HepG2 (cell line): ENCODE measurements around the gene PTPRCAP.

Source experiments
- CHD2 ChIP-seq: IDR thresholded peaks from 2 replicates; pipeline ENCODE4 v1.6.1; 2011; ENCODE audit warnings: low read depth, low read length, improper control_type of control experiment
- CTCF ChIP-seq: sonication (generic); formaldehyde crosslinking; IDR thresholded peaks from 2 replicates; pipeline ENCODE4 v1.5.0; 2020; ENCODE audit warnings: mild to moderate bottlenecking, missing genetic modification reagents, moderate library complexity
- GATAD2A ChIP-seq: IDR thresholded peaks from 2 replicates; pipeline ENCODE4 v1.6.1; 2016
- IKZF1 ChIP-seq: fragments of 450-650 bp; IDR thresholded peaks from 2 replicates; pipeline ENCODE4 v1.7.1; 2016
- MED1 ChIP-seq: sonication (generic); formaldehyde crosslinking; IDR thresholded peaks from 2 replicates; pipeline ENCODE4 v1.4.0; 2020; ENCODE audit warnings: missing genetic modification reagents
- PHF20 ChIP-seq: sonication (generic); formaldehyde crosslinking; IDR thresholded peaks from 2 replicates; pipeline ENCODE4 v1.5.0; 2020; ENCODE audit warnings: mild to moderate bottlenecking, missing genetic modification reagents
- POLR2A ChIP-seq, 2 experiments: IDR thresholded peaks; 2 replicates each; pipeline ENCODE4 v1.6.1; 2011; ENCODE audit warnings: low read depth in 2 of 2, low read length in 2 of 2, mild to moderate bottlenecking in 1 of 2, moderate library complexity in 1 of 2; ENCODE audit not compliant: insufficient read depth in 1 of 2
- ZFP36 ChIP-seq: fragments of 150-350 bp; IDR thresholded peaks from 2 replicates; pipeline ENCODE4 v1.6.1; 2018; ENCODE audit warnings: borderline replicate concordance, low read length, low read depth; ENCODE audit not compliant: partially characterized antibody
- ZNF10 ChIP-seq: sonication (generic); formaldehyde crosslinking; IDR thresholded peaks from 2 replicates; pipeline ENCODE4 v1.4.0; 2020; ENCODE audit warnings: mild to moderate bottlenecking, low read depth, missing genetic modification reagents, borderline replicate concordance
- ZNF878 ChIP-seq: sonication (generic); formaldehyde crosslinking; IDR thresholded peaks from 2 replicates; pipeline ENCODE4 v1.8.1; 2023; ENCODE audit warnings: mild to moderate bottlenecking, missing genetic modification reagents, moderate library complexity
- ZZZ3 ChIP-seq: sonication (generic); formaldehyde crosslinking; IDR thresholded peaks from 2 replicates; pipeline ENCODE4 v1.4.0; 2020; ENCODE audit warnings: missing genetic modification reagents, mild to moderate bottlenecking, borderline replicate concordance
- TF ChIP-seq, protein P1 (sequence below): sonication (generic); formaldehyde crosslinking; IDR thresholded peaks from 2 replicates; pipeline ENCODE4 v1.4.0; 2020; ENCODE audit warnings: missing genetic modification reagents
- TF ChIP-seq, protein P2 (sequence below): sonication (generic); formaldehyde crosslinking; IDR thresholded peaks from 2 replicates; pipeline ENCODE4 v1.4.0; 2020; ENCODE audit warnings: missing genetic modification reagents

DNA sequence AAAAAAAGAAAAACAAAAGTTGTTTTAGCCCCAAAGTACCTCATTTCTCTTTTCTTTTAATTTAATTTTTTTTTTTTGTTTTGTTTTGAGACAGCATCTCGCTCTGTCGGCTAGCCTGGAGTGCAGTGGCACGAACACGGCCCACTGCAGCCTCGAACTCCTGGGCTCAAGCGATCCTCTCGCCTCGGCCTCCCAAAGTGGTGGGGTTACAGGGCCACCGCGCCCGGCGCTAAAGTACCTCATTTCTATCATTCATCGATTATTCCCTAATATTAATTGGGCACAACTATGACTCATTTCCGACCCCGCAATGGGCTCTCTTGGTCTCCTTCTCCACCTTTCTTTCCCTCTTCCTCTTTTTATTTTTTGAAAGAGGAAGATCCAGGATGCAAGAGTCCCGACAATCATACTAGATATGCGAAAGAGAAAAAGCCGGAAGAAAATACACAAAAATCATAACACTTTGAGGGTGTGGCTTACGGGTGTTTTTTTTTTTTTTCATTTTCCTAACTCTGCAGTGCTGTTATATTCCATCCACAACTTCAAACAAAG is 44.9 kb upstream of the PTPRCAP start:
- no peak for TF ChIP-seq CTCF (CRISPR knock-in tag)
- no peak for TF ChIP-seq ZZZ3
- TF ChIP-seq PHF20 (CRISPR knock-in tag): no peak
- no peak for TF ChIP-seq ZNF878 (CRISPR knock-in tag)
- TF ChIP-seq, protein P1, sequence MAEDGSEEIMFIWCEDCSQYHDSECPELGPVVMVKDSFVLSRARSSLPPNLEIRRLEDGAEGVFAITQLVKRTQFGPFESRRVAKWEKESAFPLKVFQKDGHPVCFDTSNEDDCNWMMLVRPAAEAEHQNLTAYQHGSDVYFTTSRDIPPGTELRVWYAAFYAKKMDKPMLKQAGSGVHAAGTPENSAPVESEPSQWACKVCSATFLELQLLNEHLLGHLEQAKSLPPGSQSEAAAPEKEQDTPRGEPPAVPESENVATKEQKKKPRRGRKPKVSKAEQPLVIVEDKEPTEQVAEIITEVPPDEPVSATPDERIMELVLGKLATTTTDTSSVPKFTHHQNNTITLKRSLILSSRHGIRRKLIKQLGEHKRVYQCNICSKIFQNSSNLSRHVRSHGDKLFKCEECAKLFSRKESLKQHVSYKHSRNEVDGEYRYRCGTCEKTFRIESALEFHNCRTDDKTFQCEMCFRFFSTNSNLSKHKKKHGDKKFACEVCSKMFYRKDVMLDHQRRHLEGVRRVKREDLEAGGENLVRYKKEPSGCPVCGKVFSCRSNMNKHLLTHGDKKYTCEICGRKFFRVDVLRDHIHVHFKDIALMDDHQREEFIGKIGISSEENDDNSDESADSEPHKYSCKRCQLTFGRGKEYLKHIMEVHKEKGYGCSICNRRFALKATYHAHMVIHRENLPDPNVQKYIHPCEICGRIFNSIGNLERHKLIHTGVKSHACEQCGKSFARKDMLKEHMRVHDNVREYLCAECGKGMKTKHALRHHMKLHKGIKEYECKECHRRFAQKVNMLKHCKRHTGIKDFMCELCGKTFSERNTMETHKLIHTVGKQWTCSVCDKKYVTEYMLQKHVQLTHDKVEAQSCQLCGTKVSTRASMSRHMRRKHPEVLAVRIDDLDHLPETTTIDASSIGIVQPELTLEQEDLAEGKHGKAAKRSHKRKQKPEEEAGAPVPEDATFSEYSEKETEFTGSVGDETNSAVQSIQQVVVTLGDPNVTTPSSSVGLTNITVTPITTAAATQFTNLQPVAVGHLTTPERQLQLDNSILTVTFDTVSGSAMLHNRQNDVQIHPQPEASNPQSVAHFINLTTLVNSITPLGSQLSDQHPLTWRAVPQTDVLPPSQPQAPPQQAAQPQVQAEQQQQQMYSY (CRISPR knock-in tag): no peak
- TF ChIP-seq, protein P2, sequence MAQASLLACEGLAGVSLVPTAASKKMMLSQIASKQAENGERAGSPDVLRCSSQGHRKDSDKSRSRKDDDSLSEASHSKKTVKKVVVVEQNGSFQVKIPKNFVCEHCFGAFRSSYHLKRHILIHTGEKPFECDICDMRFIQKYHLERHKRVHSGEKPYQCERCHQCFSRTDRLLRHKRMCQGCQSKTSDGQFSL: no peak
- no peak for TF ChIP-seq ZFP36
- TF ChIP-seq MED1 (CRISPR knock-in tag): no peak
- no peak for TF ChIP-seq GATAD2A (CRISPR knock-in tag)
- no peak for TF ChIP-seq POLR2A (IDR thresholded peaks at IDR 0.05; ENCODE audit: insufficient read depth in 1 of 2, low read depth in 2 of 2, low read length in 2 of 2)
- no peak for TF ChIP-seq ZNF10
- no peak for TF ChIP-seq IKZF1
- TF ChIP-seq CHD2: no peak
